H9 (cell line): ENCODE results near the gene AGBL4. TPM values are rescaled to one million over a fixed set of nuclear protein-coding genes. Genes with fewer than 3 reads are reported as not detected.

Experiments
- DNase-seq: peaks from one replicate; pipeline ENCODE4 v3.0.0-alpha.2; 2017
- H2AFZ ChIP-seq: one replicate; pipeline ENCODE4 v1.6.1; 2013; ENCODE audit warnings: mild to moderate bottlenecking, low read length, control low read depth, moderate library complexity
- H2AK5ac ChIP-seq: 2 replicates; pipeline ENCODE4 v1.6.1; 2013; ENCODE audit warnings: low read length, control low read depth, mixed read lengths; ENCODE audit not compliant: insufficient read length
- H2BK120ac ChIP-seq: one replicate; pipeline ENCODE4 v1.6.1; 2013; ENCODE audit warnings: low read depth, mild to moderate bottlenecking, low read length, control low read depth, inconsistent platforms; ENCODE audit not compliant: poor library complexity, severe bottlenecking
- H2BK12ac ChIP-seq: 2 replicates; pipeline ENCODE4 v1.6.1; 2013; ENCODE audit warnings: low read length, control low read depth, mixed read lengths, low read depth; ENCODE audit not compliant: insufficient read length
- H2BK15ac ChIP-seq: 2 replicates; pipeline ENCODE4 v1.6.1; 2013; ENCODE audit warnings: low read depth, low read length, control low read depth
- H2BK20ac ChIP-seq: one replicate; pipeline ENCODE4 v1.6.1; 2013; ENCODE audit warnings: low read depth, mild to moderate bottlenecking, low read length, control low read depth, inconsistent platforms; ENCODE audit not compliant: poor library complexity, severe bottlenecking
- H2BK5ac ChIP-seq: 2 replicates; pipeline ENCODE4 v1.6.1; 2013; ENCODE audit warnings: low read length, control low read depth, mixed read lengths; ENCODE audit not compliant: insufficient read length
- H3K14ac ChIP-seq: 2 replicates; pipeline ENCODE4 v1.6.1; 2013; ENCODE audit warnings: low read length, control low read depth; ENCODE audit not compliant: insufficient read depth
- H3K18ac ChIP-seq: 2 replicates; pipeline ENCODE4 v1.6.1; 2013; ENCODE audit warnings: low read depth, mild to moderate bottlenecking, mixed read lengths, low read length, control low read depth; ENCODE audit not compliant: insufficient read length
- H3K23ac ChIP-seq: 2 replicates; pipeline ENCODE4 v1.6.1; 2013; ENCODE audit warnings: low read length, control low read depth, mixed read lengths, low read depth; ENCODE audit not compliant: insufficient read length
- H3K23me2 ChIP-seq: 2 replicates; pipeline ENCODE4 v1.6.1; 2013; ENCODE audit warnings: low read depth, mild to moderate bottlenecking, mixed read lengths, low read length, control low read depth; ENCODE audit not compliant: insufficient read length, poor library complexity, severe bottlenecking
- H3K27ac ChIP-seq: 2 replicates; pipeline ENCODE4 v1.5.1; 2013; ENCODE audit warnings: low read length, control low read depth, mixed read lengths, low read depth; ENCODE audit not compliant: insufficient read length
- H3K27me3 ChIP-seq: 2 replicates; pipeline ENCODE4 v1.6.1; 2013; ENCODE audit warnings: low read length, control low read depth, inconsistent platforms; ENCODE audit not compliant: insufficient read depth
- H3K4ac ChIP-seq: 2 replicates; pipeline ENCODE4 v1.6.1; 2013; ENCODE audit warnings: low read depth, mild to moderate bottlenecking, control low read depth, inconsistent platforms, low read length, moderate library complexity
- H3K4me1 ChIP-seq: 2 replicates; pipeline ENCODE4 v1.6.1; 2013; ENCODE audit warnings: low read length, control low read depth, inconsistent platforms; ENCODE audit not compliant: insufficient read depth
- H3K4me2 ChIP-seq: 2 replicates; pipeline ENCODE4 v1.6.1; 2013; ENCODE audit warnings: low read length, control low read depth, mixed read lengths; ENCODE audit not compliant: insufficient read length, insufficient read depth
- H3K56ac ChIP-seq: 2 replicates; pipeline ENCODE4 v1.6.1; 2013; ENCODE audit warnings: low read depth, mild to moderate bottlenecking, mixed read lengths, low read length, control low read depth; ENCODE audit not compliant: insufficient read length
- H3K79me1 ChIP-seq: 2 replicates; pipeline ENCODE4 v1.6.1; 2013; ENCODE audit warnings: low read depth, mild to moderate bottlenecking, moderate library complexity, low read length, control low read depth, inconsistent platforms; ENCODE audit not compliant: insufficient read depth, poor library complexity, severe bottlenecking
- H3K79me2 ChIP-seq: 2 replicates; pipeline ENCODE4 v1.6.1; 2013; ENCODE audit warnings: low read length, control low read depth, inconsistent platforms; ENCODE audit not compliant: insufficient read depth
- H3K9ac ChIP-seq: 2 replicates; pipeline ENCODE4 v1.6.1; 2013; ENCODE audit warnings: low read length, control low read depth, mixed read lengths; ENCODE audit not compliant: insufficient read length; ENCODE audit errors: extremely low read depth
- H3K9me3 ChIP-seq: one replicate; pipeline ENCODE4 v1.6.1; 2013; ENCODE audit warnings: low read depth, low read length, inconsistent platforms; ENCODE audit not compliant: control insufficient read depth
- H3T11ph ChIP-seq: one replicate; pipeline ENCODE4 v1.6.1; 2013; ENCODE audit warnings: mild to moderate bottlenecking, low read length, control low read depth, inconsistent platforms
- H4K20me1 ChIP-seq: one replicate; pipeline ENCODE4 v1.6.1; 2013; ENCODE audit not compliant: control insufficient read depth, insufficient read length, insufficient read depth
- H4K5ac ChIP-seq: 2 replicates; pipeline ENCODE4 v1.6.1; 2013; ENCODE audit warnings: low read depth, mild to moderate bottlenecking, mixed read lengths, low read length, control low read depth; ENCODE audit not compliant: insufficient read length
- H4K8ac ChIP-seq: replicated peaks from 2 replicates; pipeline ENCODE4 v1.6.1; 2013; ENCODE audit warnings: low read length, control low read depth, mixed read lengths, low read depth; ENCODE audit not compliant: insufficient read length
- H4K91ac ChIP-seq: 2 replicates; pipeline ENCODE4 v1.6.1; 2013; ENCODE audit warnings: low read depth, mild to moderate bottlenecking, moderate library complexity, mixed read lengths, low read length, control low read depth; ENCODE audit not compliant: insufficient read length
- H3K27ac Mint-ChIP-seq, 3 experiments: 2 replicates in 2 of 3; 3 replicates in 1 of 3; pipeline ENCODE4 v1.8.0; 2020 to 2021; ENCODE audit warnings: mixed read lengths in 3 of 3, mild to moderate bottlenecking in 1 of 3, moderate library complexity in 1 of 3
- H3K27me3 Mint-ChIP-seq: 2 replicates; pipeline ENCODE4 v1.8.0; 2021; ENCODE audit warnings: low read depth, mild to moderate bottlenecking, moderate library complexity, mixed read lengths
- H3K36me3 Mint-ChIP-seq, 3 experiments: 2 replicates in 2 of 3; 3 replicates in 1 of 3; pipeline ENCODE4 v1.8.0; 2020 to 2021; ENCODE audit warnings: low read depth in 3 of 3, mixed read lengths in 3 of 3; ENCODE audit not compliant: insufficient read depth in 1 of 3
- H3K4me1 Mint-ChIP-seq, 2 experiments: 2 replicates each; pipeline ENCODE4 v1.8.0; 2020; ENCODE audit warnings: mixed read lengths in 2 of 2
- H3K4me3 Mint-ChIP-seq, 2 experiments: 2 replicates in 1 of 2; 3 replicates in 1 of 2; pipeline ENCODE4 v1.8.0; 2020 to 2021; ENCODE audit warnings: mild to moderate bottlenecking in 2 of 2, mixed read lengths in 2 of 2, moderate library complexity in 1 of 2
- H3K9me3 Mint-ChIP-seq, 2 experiments: 2 replicates in 1 of 2; 3 replicates in 1 of 2; pipeline ENCODE4 v1.8.0; 2020; ENCODE audit warnings: mild to moderate bottlenecking in 2 of 2, mixed read lengths in 2 of 2, moderate library complexity in 1 of 2
- WGBS: extraction: QIAGEN DNeasy Blood & Tissue Kit; methylation state at CpG from one replicate; pipeline ENCODE4 v1.1.7; 2013; ENCODE audit warnings: missing lambda C conversion rate, low lambda C conversion rate, mixed read lengths; ENCODE audit not compliant: insufficient read length; ENCODE audit errors: extremely low coverage; 5-methylcytosine and 5-hydroxymethylcytosine counted together
- total RNA-seq: library from RNA; stranded (reverse); gene quantifications from 2 replicates; pipeline ENCODE4 v1.2.1, GENCODE V29; 2021
- TF ChIP-seq, protein P1 (sequence below): fragments of 200-600 bp; sonication (generic); conservative IDR thresholded peaks from 3 replicates; pipeline ENCODE4 v1.8.0; 2021; ENCODE audit warnings: antibody characterized with exemption, mild to moderate bottlenecking

AGBL4 gene
- total RNA-seq, 1 experiment from 2014 or later: not detected

GRCh38 chr1:49187056-49187455, 836.7 kb downstream of the AGBL4 start:
- Histone ChIP-seq H4K91ac (no peak overlapping the region), H3K18ac (no peak overlapping the region), H3T11ph (no peak overlapping the region), H3K4me1 (no peaks in the 10 kb centered on the region), H4K8ac (no peak overlapping the region), H3K14ac (no peak overlapping the region), H3K27ac (no peak overlapping the region), H4K20me1 (no peaks in the 10 kb centered on the region), H2AFZ (no peak overlapping the region), H2BK15ac (no peak overlapping the region), H2BK120ac (no peak overlapping the region), H2BK20ac (no peak overlapping the region), H3K4ac (no peak overlapping the region), H3K23ac (no peak overlapping the region), H3K56ac (no peak overlapping the region), H3K4me2 (no peak overlapping the region), H2BK5ac (no peak overlapping the region), H2BK12ac (no peak overlapping the region), H3K9ac (no peak overlapping the region), H3K23me2 (no peaks in the 10 kb centered on the region), H4K5ac (no peak overlapping the region), H3K79me1 (no peaks in the 10 kb centered on the region), H3K9me3 (peaks cover 46% of the 10 kb centered on the region), H3K27me3 (no peaks in the 10 kb centered on the region), H2AK5ac (no peak overlapping the region), H3K79me2 (no peaks in the 10 kb centered on the region)
- WGBS: no CpG with 5 or more reads among the region's 3 CpGs
- no peak overlapping the region for H3K4me3 Mint-ChIP-seq
- TF ChIP-seq, protein P1, sequence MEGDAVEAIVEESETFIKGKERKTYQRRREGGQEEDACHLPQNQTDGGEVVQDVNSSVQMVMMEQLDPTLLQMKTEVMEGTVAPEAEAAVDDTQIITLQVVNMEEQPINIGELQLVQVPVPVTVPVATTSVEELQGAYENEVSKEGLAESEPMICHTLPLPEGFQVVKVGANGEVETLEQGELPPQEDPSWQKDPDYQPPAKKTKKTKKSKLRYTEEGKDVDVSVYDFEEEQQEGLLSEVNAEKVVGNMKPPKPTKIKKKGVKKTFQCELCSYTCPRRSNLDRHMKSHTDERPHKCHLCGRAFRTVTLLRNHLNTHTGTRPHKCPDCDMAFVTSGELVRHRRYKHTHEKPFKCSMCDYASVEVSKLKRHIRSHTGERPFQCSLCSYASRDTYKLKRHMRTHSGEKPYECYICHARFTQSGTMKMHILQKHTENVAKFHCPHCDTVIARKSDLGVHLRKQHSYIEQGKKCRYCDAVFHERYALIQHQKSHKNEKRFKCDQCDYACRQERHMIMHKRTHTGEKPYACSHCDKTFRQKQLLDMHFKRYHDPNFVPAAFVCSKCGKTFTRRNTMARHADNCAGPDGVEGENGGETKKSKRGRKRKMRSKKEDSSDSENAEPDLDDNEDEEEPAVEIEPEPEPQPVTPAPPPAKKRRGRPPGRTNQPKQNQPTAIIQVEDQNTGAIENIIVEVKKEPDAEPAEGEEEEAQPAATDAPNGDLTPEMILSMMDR: no peak
- H3K9me3 Mint-ChIP-seq: peaks cover 91 to 94% of the 10 kb centered on the region in 2 experiments
- no peak for DNase-seq
- H3K27me3 Mint-ChIP-seq: peaks cover 3% of the 10 kb centered on the region; the same call in 1 of the 2 replicates
- H3K4me1 Mint-ChIP-seq: no peaks in the 10 kb centered on the region
- H3K27ac Mint-ChIP-seq: no peak overlapping the region
- peaks cover 9 to 36% (median 18%) of the 10 kb centered on the region in 3 experiments; a peak in 6 of 7 replicates for H3K36me3 Mint-ChIP-seq
